HG03565 (cell line): ENCODE results near the gene CPOX.
"Not testable (repeated sequence)": the region's sequence is repeated elsewhere in the genome, so short reads cannot be mapped to it uniquely, and the experiment has no call there.

Source experiments
- ATAC-seq: cut with Tn5 transposase; IDR thresholded peaks from one replicate; pipeline ENCODE4 v1.9.1; 2021; ENCODE audit warnings: mild to moderate bottlenecking, moderate library complexity; ENCODE audit not compliant: unreplicated experiment

Gene CPOX

DNA sequence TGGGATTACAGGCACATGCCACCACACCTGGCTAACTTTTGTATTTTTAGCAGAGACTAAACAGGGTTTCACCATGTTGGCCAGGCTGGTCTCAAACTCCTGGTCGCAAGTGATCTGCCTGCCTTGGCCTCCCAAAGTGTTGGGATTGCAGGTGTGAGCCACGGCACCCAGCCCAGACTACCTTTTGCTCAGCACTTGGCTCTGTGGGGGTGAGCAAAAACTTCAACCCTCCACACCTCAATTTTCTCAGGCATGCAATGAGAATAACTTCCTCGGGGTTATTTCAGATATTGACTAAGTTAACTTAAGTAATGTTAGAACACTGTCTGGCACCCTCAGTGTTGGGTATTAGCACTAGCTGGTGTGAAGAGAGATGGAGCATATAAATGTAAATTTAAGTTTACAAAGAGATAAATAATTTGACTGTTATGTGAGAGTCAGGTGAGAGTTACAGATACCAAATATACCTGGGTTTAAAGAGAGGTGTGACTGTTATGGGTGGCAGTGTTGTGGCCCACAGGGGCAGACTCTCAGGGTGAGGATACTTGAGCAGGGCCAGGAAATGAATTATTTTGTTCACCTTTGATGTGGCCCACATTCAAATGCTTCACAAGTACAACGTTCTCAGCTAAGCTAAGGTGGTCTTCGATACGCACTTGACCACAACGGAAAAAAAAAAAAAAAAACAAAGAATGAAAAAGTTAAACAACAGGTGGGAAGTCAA is 29.0 kb downstream of the CPOX start:
- ATAC-seq: peak; percentile 13

DNA sequence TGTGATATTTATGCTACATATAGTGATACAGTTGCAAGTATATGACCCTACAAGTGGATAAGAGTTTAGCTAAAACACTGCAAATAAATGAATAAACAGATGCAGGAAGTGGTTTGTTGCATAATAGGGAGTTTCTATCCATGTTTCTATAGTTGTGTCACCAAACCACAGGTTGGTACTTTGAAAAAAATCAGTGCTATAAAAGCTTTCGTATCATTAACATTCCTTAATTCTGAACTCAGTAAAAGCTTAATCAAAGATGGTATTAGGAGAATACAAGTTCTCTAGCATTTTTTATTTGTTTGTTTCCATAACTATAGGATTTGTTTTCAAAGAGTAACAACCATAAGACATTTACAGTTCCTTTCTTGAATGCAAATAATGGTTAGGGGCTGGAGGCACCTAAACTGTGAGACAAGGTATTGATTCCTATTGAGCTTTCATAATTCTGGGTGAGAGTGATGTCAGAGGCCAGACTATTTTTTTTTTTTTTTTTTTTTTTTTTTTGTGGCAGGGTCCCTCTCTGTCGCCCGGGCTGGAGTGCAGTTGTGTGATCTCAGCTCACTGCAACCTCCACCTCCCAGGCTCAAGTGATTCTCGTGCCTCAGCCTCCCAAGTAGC is 29.6 kb downstream of the CPOX start:
- peak; percentile 43 for ATAC-seq

DNA sequence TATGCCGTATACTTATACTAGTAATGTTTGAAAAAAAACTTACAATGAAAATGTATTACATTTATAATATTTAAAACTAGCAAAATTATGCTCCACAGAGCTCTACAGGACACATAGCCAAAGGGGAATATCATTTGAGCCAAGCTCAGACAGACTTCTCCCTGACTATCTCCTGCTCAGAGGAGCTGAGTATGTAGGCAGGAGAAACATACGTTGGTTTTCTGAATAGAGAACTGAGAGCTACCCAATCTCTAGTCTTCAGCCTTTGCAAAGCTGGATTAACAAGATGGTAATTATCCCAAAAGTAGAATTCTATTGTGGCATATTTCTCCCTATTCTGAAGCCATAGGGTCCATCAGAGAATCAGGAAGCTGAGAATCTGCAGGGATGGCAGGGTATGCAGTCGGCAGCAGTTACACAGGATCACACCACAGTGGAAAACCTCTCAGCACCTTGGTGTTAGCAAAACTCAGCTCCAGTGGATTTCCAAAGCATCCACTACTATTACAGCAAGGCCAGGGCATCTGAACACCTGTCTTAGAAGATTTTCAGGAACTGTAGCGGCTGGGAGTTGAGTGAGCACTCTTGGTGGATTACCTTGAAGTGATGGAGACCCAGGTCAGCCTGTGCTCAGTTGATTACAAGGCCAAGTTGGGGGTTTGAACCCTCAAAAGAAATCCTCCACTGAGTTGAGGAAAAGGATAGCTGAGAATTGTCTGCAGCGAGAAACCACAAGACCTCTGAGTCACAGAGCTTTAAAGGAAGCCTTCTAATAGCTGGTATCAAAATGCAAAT is 31.5 kb downstream of the CPOX start:
- ATAC-seq: no peak

DNA sequence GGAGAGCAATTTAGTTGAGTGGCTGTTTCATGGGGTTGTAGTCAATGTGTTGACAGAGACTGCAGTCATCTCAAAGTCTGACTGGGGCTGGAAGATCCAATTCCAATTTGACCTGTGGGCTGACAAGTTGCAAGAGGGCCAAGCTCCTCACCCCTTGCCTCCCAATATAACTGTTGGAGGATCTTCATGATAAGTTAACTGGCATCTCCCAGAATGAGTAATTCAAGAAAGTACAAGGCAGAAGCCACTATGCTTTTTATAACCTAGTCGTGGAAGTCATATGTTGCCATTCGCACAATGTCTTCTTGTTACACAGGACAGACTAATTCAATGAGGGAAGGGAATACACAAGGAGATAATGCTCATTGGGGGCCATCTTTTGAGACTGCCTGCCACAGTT is 32.5 kb downstream of the CPOX start:
- ATAC-seq: no peak

DNA sequence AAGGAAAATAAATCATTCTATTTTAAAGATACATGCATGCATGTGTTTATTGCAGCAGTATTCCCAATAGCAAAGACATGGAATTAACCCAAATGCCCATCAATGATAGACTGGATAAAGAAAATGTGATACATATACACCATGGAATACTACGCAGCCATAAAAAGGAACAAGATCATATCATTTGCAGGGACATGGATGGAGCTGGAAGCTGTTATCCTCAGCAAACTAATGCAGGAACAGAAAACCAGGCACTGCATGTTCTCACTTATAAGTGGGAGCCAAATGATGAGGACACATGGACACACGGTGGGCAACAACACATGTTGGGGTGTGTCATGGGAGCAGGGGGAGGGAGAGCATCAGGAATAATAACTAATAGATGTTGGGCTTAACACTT is 33.6 kb downstream of the CPOX start:
- not testable (repeated sequence) for ATAC-seq

DNA sequence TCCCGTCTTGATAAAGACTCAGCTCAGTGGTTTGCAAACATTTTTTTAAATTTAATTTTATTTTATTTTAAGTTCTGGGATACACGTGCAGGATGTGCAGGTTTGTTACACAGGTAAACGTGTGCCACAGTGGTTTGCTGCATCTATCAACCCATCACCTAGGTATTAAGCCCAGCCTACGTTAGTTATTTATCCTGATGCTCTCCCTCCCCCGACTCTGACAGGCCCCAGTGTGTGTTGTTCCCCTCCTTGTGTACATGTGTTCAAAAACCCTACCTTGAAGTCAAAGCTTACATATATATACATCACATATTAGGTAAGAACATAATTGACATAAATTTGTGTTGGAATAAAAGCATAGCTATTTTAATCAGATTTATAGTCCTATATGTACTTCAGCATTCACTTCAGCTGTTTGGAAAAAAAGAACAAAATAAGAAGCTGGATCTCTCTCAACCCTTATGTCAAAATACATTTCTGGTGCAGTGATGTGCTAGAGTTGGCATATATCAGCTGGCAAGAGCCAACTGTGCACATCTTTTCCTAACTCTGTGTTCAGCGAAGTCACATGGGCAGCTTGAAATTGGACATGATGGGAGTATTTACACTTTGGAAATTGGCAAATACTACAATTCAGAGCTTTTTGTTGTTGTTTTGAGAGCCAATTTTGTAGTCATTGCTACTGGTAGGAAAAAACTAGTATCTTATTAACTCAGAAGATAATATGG is 35.1 kb downstream of the CPOX start:
- no peak for ATAC-seq

DNA sequence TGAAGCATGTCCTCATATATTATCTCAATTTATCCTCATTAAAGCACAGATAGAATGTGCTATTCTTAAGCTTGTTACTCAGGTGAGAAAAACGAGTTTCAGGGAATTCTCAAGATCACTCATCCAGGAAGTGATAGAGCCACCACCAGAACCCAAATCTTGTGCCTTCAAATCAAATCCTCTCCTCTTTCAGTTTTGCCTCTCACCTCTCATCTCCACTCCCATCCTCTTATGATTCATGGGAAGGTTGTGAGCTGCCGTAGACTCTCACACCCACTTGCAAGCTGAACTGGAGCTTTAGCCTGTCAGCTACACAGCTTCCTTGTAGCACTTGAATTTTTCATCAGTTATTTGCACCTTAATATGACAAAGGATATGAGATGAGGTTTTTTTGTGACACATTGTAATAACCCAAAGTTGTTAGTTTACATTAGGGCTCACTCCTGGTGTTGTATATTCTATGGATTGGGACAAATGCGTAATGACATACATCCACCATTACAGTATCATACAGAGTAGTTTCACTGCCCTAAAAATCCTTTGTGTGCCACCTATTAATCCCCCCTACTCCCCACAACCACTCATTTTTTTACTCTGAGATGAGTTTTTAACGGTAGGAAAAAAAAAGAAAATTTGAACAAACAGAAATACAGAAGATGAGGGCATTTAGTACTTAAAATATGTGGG is 35.9 kb downstream of the CPOX start:
- no peak for ATAC-seq

DNA sequence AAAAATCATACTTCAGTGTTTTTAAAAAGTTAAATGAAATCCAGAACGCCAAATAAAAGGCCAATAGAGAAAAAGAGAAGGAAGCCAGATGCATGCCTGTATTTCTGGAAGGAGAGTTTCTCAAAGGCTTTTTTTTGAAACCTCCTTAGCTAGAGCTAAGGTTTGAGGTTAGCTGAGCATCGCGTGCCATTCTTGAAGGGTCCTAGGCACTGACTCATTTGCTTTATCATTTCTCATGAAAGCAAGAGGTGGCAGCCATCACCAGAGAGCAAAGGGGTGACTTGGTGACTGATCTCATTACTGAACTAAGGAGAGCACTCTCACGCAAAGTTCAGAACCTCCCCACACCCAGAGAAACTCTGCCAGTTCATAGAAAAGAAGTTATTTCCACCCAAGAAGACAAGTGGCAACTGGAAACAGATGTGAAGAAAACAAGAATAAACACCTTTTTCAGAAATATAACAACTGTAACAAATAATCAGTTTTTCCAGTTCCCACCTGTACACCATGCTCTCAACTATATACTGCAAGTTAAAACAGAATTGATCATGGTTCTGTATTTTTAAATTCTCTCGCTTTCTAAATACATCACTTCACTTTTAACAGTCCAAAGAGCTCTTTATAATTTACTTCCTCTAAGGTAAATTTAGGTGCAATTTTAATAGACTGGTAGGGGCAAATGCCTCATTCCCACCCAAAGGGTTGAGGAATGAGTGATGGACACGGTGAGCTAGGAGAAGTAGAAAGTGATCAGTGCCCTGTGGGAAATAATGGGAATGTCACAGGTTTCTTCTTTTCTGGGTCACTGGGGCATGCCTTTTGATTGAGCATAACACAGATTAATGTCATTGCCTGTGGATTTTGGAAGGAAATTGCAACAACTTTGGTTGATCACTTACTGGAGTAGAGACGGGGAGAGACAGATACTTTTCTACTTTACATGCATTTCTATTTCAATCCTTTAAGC is 37.0 kb downstream of the CPOX start:
- ATAC-seq: peak; percentile 73

DNA sequence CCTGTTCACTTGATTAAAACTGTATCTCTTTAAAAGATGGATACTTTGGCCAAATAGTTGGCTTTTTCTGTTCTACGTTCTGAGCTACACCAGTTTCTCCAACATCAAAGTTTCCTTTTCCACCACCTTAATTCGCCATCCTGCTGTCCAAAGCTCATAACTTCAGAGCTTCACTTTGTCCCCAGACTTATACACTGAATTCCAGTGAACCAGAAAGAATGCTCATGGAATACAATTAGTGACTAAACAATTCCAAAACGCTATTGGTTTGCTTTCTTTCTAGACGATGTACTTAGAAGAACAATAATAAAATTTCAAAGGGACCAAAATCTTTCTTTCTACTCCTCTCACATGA is 38.4 kb downstream of the CPOX start:
- ATAC-seq: no peak

DNA sequence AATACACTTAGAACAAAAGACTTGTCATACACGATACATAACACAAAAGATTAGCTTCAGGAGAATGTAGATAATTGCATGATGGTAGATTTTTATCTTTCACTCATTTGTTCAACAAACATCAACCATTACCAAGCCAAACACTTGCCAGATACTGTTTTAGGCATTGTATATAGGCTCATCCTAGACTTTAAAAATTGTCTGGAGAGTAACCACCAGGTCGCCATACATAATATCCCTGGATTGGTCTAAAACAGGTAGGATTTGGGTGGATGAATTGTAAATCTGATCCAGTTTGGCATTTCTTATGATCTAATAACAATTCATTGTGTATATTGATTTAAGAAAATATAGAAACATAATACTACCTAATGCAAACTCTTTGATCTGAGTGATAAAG is 38.8 kb downstream of the CPOX start:
- no peak for ATAC-seq

DNA sequence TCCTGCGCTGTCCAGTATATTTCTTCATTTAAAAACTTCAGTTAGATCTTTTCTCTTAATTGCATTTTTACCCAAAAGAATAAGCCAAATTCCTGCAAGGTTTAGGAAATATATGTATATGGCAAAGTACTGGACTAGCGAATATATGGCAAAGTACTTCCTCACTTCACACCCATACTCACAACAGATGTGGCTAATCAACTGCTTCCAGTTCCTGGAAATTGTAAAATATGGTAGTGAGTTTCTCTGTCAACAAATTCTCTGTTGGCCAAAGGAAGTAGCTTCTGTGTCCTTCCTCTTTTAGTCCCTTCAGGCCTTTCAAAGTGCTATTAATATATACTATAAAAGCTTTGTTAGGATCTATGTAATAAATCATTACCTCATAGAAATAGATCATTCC is 39.7 kb downstream of the CPOX start:
- no peak for ATAC-seq

DNA sequence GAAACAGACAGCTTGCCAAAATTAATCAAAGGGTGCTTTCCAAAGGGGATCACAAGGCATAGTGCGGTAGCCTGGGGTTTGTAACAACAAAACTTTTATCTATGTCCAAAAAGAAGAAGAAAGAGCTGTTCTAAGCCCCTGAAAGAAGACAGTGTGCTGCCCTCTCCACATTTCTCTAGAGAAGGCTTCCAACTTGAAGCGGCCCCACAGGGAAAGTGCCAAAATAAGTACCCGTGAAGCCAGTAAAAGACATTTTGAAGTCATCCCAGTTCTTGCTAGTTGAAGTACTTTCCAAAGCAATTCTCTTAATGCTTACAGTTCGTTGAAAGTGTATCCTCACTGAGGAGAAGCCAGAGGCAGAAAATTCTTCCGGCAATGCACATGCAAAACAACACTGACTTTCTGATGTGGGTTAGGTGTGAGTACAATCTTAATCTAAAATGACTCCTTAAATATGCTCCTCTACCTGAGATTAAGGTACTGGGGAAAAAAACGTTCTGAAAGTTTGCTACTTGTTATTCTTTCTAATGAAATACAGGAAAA is 40.3 kb downstream of the CPOX start:
- no peak for ATAC-seq

DNA sequence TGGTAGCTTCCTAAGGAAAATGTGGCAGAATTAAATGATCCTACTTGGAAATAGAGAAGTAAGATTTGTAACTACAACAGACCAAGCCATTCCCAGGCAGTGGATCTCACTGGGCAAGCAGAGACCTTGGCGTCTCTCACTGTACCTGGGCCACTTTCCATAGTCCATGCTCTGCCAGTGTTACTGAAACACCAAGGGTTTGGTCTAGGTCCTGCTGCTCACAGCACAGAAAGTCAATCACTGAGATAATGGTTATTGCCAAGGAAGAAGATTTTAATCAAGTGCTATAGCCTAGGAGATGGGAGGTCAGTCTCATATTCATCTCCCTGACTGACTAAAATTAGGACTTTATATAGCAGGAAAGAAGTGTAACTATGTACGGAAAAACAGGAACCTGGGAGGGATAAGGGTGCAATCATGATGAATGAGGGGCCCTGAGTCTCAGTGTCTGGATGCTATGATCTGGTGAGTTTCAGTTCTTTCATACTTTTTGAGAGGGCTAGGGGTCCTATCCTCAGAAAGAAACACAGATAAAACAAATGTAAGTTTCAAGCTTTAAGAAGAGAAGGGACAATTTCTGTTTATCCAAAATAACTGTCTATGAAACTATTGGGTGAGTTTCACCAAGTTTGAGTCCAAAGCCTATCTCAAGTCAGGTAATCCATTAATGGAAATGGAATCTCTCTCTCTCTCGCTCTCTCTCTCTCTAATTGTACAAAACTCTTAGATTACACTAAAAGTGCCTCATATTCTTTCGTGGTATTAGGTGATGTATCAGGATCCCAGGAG is 41.0 kb downstream of the CPOX start:
- ATAC-seq: no peak

DNA sequence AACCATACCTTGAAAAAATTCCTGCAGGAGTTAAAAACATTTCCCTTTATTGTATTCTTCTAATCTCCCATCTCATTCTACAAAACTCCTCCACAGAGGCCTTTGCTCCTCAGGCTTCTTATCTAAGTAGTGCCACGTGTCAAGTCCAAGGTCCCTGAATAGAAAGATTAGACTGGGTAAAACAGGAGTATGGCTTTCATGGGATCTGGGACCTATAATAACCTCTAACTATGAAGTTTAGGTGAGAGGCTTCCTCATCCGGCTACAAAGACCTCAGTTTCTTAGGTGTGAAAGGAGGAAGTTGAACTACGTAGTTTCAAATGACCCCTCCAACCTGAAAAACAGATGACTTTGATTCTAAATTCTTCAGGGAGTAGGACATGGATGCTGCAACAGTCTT is 41.7 kb downstream of the CPOX start:
- no peak for ATAC-seq

DNA sequence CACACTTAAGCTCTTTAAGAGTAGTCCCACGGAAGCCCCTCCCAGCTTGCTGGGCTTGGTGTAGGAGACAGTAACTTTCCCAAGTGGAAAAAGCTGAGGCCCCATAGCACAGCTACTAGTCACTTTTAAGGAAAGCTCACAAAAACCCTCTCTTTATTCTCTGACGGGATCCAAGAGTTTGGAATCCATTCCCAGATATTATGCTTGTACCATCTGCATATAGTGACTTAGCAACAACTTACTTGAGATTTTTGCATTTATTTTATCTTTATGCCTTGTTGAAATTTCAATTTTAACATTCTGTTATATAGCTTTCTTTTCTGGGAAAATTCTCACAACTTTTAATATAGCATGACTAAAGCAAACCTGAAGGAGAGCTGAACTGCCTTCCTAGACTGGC is 42.2 kb downstream of the CPOX start:
- no peak for ATAC-seq

DNA sequence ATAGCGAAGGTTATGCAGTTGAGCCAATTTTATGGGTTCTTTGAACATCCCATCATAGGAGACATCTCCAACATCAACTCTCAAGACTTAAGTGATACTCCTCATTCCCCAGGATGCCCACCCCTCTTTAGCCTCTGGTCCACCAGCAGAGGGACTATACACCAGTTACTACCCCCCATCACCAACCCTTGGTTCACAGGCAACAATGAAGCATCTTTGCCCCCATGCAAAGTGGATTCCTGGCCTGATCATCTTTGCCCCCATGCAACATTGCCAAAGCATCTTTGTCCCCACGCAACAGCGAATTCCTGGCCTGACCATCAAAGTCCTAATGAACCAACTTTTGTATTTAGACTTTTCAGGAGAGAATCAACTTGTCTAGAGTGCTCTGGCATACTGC is 42.6 kb downstream of the CPOX start:
- no peak for ATAC-seq

DNA sequence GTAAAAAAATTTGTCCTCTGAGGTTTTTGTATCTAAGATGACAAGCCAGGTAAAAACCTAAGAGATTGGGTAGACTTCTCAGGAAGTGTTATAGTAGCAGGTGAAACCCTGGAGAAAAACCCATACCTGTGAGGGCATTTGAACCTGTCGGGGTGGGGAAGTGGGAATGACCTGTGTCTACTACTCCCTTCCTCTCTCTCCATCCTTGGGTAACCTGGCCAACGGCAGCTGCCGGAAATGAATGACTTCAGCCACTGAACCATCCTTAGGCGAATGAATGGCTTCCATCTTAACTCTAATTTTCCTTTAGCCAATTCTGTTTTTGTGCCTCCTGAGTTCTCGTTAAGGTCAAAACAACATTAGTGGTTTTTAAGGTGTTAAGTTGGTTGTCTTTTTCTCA is 44.9 kb downstream of the CPOX start:
- ATAC-seq: no peak

DNA sequence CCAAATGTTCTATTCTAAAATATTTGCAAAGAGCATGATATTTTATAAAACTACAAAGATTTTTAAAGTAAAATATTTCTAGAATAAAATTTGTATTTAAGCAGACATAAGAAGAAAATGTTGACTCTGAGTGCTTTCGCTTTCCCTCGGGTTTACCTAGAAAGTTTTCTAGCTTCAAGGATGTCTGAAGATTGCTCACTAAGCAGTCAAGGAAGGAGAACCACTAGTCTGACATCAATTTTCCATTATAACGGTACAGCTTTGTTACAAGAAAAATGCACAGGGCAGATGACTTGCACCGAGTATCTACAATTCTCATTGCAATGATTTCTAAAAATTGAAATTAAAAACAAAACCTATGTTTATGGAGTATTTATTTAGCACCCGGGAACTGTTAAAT is 47.5 kb downstream of the CPOX start:
- peak; percentile 49 for ATAC-seq

DNA sequence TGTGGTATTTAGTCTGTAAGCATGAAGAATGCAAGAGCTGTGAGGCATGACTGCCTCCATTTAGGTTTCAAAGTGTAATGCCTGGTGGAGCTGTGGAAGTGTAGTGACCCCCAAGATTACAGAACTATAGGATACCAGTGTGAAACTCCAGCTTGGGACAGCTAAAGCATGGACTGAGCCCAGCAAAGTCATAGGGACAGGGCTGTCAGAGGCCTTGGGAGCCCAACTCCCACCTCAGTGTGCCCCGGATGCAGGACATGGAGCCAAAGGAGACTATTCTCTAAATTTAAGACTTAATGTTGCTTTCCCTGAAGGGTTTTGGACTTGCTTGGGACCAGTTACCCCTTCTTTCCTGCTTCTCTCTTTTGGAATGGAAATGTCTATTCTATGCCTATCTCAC is 50.8 kb downstream of the CPOX start:
- no peak for ATAC-seq
